ENCODE results near the gene CELSR2. TPM values are rescaled to one million over a fixed set of nuclear protein-coding genes. Genes with fewer than 3 reads are reported as not detected.

The CELSR2 gene, protein sequence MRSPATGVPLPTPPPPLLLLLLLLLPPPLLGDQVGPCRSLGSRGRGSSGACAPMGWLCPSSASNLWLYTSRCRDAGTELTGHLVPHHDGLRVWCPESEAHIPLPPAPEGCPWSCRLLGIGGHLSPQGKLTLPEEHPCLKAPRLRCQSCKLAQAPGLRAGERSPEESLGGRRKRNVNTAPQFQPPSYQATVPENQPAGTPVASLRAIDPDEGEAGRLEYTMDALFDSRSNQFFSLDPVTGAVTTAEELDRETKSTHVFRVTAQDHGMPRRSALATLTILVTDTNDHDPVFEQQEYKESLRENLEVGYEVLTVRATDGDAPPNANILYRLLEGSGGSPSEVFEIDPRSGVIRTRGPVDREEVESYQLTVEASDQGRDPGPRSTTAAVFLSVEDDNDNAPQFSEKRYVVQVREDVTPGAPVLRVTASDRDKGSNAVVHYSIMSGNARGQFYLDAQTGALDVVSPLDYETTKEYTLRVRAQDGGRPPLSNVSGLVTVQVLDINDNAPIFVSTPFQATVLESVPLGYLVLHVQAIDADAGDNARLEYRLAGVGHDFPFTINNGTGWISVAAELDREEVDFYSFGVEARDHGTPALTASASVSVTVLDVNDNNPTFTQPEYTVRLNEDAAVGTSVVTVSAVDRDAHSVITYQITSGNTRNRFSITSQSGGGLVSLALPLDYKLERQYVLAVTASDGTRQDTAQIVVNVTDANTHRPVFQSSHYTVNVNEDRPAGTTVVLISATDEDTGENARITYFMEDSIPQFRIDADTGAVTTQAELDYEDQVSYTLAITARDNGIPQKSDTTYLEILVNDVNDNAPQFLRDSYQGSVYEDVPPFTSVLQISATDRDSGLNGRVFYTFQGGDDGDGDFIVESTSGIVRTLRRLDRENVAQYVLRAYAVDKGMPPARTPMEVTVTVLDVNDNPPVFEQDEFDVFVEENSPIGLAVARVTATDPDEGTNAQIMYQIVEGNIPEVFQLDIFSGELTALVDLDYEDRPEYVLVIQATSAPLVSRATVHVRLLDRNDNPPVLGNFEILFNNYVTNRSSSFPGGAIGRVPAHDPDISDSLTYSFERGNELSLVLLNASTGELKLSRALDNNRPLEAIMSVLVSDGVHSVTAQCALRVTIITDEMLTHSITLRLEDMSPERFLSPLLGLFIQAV (N-terminal part only)
- 1 to 10 TPM; 2.7 to 3.1 TPM for total RNA-seq

DNA sequence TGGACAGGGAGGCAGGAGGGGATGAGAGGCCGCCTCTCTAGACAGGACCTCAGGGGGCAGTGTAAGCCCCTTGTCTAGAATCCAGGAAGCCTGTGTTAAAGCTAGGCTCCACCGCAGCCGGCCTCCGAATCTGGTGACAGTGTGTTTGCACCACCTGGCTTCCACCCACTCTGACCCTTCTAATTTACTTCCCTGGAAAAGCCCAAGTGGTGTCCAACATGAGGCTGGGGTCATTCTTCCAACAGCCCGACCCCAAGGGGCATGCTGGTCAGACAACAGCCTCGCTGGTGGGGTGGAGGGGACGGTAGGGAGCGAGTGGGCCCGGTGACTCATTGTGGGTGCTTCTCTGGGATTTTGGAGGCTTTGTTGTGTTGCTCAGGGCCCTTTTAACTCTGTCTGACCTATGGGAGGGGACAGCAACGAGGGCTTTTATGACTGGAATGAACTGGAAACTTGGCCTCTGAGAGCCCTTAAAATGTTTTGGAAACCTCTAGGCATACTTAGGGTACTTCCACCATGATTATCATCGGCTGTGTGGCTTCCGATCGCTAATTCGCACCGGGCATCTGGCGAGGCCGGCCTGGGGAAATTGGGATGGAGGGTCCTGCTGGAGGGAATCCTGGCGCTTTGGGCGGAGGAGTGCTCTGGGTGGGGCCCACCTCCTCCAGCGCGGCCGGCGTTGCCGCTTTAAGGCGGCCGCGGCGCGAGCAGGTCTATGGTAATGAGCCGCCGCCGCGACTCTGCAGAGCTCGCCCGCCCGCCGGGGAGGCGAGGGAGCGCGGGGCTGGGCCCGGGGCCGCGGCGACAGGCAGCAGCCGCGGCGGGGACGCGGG is at the start of gene CELSR2:
Gene CELSR2 (plus strand): TSS at position 743 of the 833 bp plus-strand sequence. CDS start 541 bp downstream, outside the sequence.
- TF ChIP-seq, protein P1, sequence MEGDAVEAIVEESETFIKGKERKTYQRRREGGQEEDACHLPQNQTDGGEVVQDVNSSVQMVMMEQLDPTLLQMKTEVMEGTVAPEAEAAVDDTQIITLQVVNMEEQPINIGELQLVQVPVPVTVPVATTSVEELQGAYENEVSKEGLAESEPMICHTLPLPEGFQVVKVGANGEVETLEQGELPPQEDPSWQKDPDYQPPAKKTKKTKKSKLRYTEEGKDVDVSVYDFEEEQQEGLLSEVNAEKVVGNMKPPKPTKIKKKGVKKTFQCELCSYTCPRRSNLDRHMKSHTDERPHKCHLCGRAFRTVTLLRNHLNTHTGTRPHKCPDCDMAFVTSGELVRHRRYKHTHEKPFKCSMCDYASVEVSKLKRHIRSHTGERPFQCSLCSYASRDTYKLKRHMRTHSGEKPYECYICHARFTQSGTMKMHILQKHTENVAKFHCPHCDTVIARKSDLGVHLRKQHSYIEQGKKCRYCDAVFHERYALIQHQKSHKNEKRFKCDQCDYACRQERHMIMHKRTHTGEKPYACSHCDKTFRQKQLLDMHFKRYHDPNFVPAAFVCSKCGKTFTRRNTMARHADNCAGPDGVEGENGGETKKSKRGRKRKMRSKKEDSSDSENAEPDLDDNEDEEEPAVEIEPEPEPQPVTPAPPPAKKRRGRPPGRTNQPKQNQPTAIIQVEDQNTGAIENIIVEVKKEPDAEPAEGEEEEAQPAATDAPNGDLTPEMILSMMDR (IDR thresholded peaks at IDR 0.05), result no peak
- POLR2A ChIA-PET, result interaction anchor here (1.0 kb wide), 1 partner anchor 17 kb away, joined by 3 read pairs; no protein-coding TSS in a partner anchor

DNA sequence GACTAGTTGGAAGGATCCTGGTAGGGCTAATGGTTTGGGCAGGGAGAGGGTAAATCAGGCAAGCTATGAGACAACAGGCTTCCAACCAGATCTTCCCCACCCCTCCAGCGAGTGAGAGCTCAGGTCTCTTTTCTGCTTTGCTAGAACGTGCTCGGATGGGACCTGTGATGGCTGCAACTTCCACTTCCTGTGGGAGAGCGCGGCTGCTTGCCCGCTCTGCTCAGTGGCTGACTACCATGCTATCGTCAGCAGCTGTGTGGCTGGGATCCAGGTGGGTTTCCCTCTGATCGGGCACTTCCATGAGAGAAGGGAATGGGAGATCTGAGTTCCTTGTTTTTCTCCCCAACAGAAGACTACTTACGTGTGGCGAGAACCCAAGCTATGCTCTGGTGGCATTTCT is 49.6 kb upstream of the CELSR2 start:
- intact Hi-C loops (cut with micrococcal nuclease), result no loop called here
- peak; percentile 43 for DNase-seq
- Mint-ChIP-seq H3K27ac (peak overlapping the region; percentile 72), H3K4me3 (no peak overlapping the region), H3K36me3 (ENCODE audit: low read depth) (no peaks in the 10 kb centered on the region), H3K9me3 (no peaks in the 10 kb centered on the region), H3K4me1 (ENCODE audit: low read depth) (peaks cover 19% of the 10 kb centered on the region), H3K27me3 (no peaks in the 10 kb centered on the region)
- POLR2A ChIA-PET, result interaction anchor here (0.7 to 2.3 kb wide), 4 partner anchors 14 to 100 kb away, joined by 3 to 10 read pairs (median 4); partner anchors contain the start of gene SARS1
- TF ChIP-seq, protein P1 (IDR thresholded peaks at IDR 0.05), result no peak
- ATAC-seq, result peak; percentile 19
- CTCF ChIA-PET, result interaction anchor here (0.7 to 4.0 kb wide), 11 partner anchors 8 to 333 kb away, joined by 3 to 54 read pairs (median 5); partner anchors contain the start of genes ELAPOR1, SARS1 and SORT1

More for the DNA sequence above, at the start of gene CELSR2:
- ATAC-seq (peak; percentile 89), DNase-seq (peak; percentile 64)
- intact Hi-C loops (cut with micrococcal nuclease), result no loop called here
- no peaks in the 10 kb centered on the region for H3K9me3 Mint-ChIP-seq
- peaks cover 9% of the 10 kb centered on the region for H3K4me1 Mint-ChIP-seq (ENCODE audit: low read depth)
- no peaks in the 10 kb centered on the region for H3K36me3 Mint-ChIP-seq (ENCODE audit: low read depth)
- H3K4me3 Mint-ChIP-seq, result peak within 1 kb of the TSS; percentile 58
- H3K27me3 Mint-ChIP-seq, result no peaks in the 10 kb centered on the region
- H3K27ac Mint-ChIP-seq, result no peak within 1 kb of the TSS
- CTCF ChIA-PET, result interaction anchor here (0.7 to 1.8 kb wide), 4 partner anchors 12 to 283 kb away, joined by 4 to 6 read pairs (median 4); no protein-coding TSS in a partner anchor

DNA sequence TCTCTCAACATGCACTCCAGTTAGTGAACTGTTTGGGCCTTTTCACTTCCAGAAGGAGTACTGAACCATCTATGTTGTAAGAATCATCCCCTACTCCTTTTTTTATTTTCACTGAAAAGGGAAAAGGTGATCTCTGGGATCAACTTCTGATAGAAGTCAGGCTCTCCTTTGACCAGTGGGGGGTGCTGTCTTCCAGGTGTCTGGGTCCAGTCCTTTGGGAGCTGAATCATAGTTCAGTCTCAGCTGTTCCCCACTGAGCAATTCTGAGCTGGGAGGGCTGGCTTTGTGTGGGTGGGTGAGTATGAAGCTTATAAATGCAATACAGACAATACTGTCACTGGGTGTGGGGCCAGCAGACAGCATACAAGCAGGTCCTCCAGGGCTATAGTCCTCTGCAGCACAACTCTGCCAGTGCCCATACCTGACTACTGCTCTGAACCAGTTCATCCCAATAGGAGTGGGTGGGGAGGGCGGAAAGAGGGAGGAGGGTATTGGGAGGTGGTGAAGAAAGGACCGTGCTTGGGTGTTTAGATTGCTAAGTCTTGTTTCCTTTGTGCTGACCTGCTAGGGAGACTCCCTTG is 48.1 kb upstream of the CELSR2 start:
- CTCF ChIA-PET, result interaction anchor here (0.6 to 4.0 kb wide), 26 partner anchors 10 to 332 kb away, joined by 3 to 54 read pairs (median 4); partner anchors contain the start of genes ELAPOR1, SARS1, SORT1 and TMEM167B
- Mint-ChIP-seq H3K4me1 (ENCODE audit: low read depth) (peaks cover 19% of the 10 kb centered on the region), H3K4me3 (no peak overlapping the region), H3K9me3 (no peaks in the 10 kb centered on the region), H3K27me3 (no peaks in the 10 kb centered on the region), H3K36me3 (ENCODE audit: low read depth) (no peaks in the 10 kb centered on the region), H3K27ac (no peak overlapping the region)
- ATAC-seq, result peak; percentile 96
- TF ChIP-seq, protein P1 (IDR thresholded peaks at IDR 0.05), result peak; percentile 69
- intact Hi-C loops (cut with micrococcal nuclease), result no loop called here
- POLR2A ChIA-PET, result interaction anchor here (0.8 to 0.9 kb wide), 2 partner anchors 13 to 31 kb away, joined by 3 read pairs; partner anchors contain the start of gene SARS1
- peak; percentile 93 for DNase-seq

DNA sequence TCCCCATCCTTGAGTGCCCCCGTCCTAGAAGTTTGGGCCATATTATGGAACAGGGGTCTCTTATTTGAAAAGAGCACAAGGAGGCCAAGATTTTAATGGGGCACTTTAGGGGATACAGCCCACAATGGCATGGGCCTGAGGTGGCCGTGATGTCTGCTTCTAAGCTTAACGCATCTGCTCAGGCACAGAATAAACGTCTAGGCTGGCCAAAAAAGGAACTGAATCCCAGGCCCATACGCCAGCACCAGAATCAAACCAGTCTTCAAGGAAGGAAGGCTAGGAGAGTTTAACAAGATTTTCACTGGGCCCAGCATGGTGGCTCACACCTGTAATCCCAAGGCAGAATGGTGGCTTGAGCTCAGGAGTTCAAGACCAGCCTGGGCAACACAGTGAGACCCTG is 44.9 kb upstream of the CELSR2 start:
- Mint-ChIP-seq H3K9me3 (no peaks in the 10 kb centered on the region), H3K4me1 (ENCODE audit: low read depth) (peaks cover 13% of the 10 kb centered on the region), H3K27me3 (no peaks in the 10 kb centered on the region), H3K36me3 (ENCODE audit: low read depth) (no peaks in the 10 kb centered on the region), H3K4me3 (no peak overlapping the region), H3K27ac (no peak overlapping the region)
- ChIA-PET POLR2A (interaction anchor here (1.1 to 2.5 kb wide), 4 partner anchors 10 to 221 kb away, joined by 3 to 10 read pairs (median 4); partner anchors contain the start of gene PSMA5), CTCF (interaction anchor here (0.8 to 1.3 kb wide), 3 partner anchors 10 to 88 kb away, joined by 3 read pairs; no protein-coding TSS in a partner anchor)
- TF ChIP-seq, protein P1 (IDR thresholded peaks at IDR 0.05), result no peak
- ATAC-seq (no peak), DNase-seq (no peak)
- intact Hi-C loops (cut with micrococcal nuclease), result no loop called here

Measured in activated CD8-positive, alpha-beta T cell treated with anti-CD3 and anti-CD28 coated beads for 36 hours (primary cell).